ENCODE data around the gene RNF149. TPM values are rescaled to one million over a fixed set of nuclear protein-coding genes. Genes with fewer than 3 reads are reported as not detected.

RNF149 gene, protein sequence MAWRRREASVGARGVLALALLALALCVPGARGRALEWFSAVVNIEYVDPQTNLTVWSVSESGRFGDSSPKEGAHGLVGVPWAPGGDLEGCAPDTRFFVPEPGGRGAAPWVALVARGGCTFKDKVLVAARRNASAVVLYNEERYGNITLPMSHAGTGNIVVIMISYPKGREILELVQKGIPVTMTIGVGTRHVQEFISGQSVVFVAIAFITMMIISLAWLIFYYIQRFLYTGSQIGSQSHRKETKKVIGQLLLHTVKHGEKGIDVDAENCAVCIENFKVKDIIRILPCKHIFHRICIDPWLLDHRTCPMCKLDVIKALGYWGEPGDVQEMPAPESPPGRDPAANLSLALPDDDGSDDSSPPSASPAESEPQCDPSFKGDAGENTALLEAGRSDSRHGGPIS
- 89.4 TPM for total RNA-seq

GRCh38 chr2:101308432-101309210 is at the start of gene RNF149:
Gene RNF149, minus strand, starts transcription at chr2:101308701. Its CDS starts 113 bp downstream, at chr2:101308588.
- peak in 1 of 2 donors; percentile 95 for DNase-seq (ENCODE audit: extremely low spot score in 2 of 2)
- Histone ChIP-seq H3K36me3 (no peaks in the 10 kb centered on the region), H3K4me1 (peaks cover 42% of the 10 kb centered on the region), H3K27ac (peak within 1 kb of the TSS; percentile 87), H3K4me3 (peak within 1 kb of the TSS; percentile 65 to 78), H3K9me3 (no peaks in the 10 kb centered on the region), H3K27me3 (no peaks in the 10 kb centered on the region)
- intact Hi-C loops (cut with DNase I): loop anchor here (10.0 kb wide), 1 partner anchor 54 kb away; the partner anchor contains the start of gene CNOT11
- TF ChIP-seq POLR2A (IDR thresholded peaks at IDR 0.05): peak; percentile 72 to 97
- peak in 1 of 2 donors; percentile 93 for TF ChIP-seq POLR2AphosphoS5 (IDR thresholded peaks at IDR 0.05; ENCODE audit: insufficient read depth in 1 of 2, low read depth in 1 of 2)
- TF ChIP-seq, protein P1, sequence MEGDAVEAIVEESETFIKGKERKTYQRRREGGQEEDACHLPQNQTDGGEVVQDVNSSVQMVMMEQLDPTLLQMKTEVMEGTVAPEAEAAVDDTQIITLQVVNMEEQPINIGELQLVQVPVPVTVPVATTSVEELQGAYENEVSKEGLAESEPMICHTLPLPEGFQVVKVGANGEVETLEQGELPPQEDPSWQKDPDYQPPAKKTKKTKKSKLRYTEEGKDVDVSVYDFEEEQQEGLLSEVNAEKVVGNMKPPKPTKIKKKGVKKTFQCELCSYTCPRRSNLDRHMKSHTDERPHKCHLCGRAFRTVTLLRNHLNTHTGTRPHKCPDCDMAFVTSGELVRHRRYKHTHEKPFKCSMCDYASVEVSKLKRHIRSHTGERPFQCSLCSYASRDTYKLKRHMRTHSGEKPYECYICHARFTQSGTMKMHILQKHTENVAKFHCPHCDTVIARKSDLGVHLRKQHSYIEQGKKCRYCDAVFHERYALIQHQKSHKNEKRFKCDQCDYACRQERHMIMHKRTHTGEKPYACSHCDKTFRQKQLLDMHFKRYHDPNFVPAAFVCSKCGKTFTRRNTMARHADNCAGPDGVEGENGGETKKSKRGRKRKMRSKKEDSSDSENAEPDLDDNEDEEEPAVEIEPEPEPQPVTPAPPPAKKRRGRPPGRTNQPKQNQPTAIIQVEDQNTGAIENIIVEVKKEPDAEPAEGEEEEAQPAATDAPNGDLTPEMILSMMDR (IDR thresholded peaks at IDR 0.05): peak in 1 of 3 experiments; percentile 26

GRCh38 chr2:101357376-101357775 is 48.9 kb upstream of the RNF149 start:
- Histone ChIP-seq H3K9me3 (no peaks in the 10 kb centered on the region), H3K4me1 (no peaks in the 10 kb centered on the region), H3K36me3 (no peaks in the 10 kb centered on the region), H3K27ac (no peak overlapping the region), H3K27me3 (no peaks in the 10 kb centered on the region), H3K4me3 (no peak overlapping the region)
- intact Hi-C loops (cut with DNase I): no loop called here
- TF ChIP-seq POLR2A (IDR thresholded peaks at IDR 0.05) (no peak), POLR2AphosphoS5 (IDR thresholded peaks at IDR 0.05; ENCODE audit: insufficient read depth in 1 of 2, low read depth in 1 of 2) (no peak)
- TF ChIP-seq, protein P1 (IDR thresholded peaks at IDR 0.05): no peak
- no peak for DNase-seq (ENCODE audit: extremely low spot score in 2 of 2)

- intact Hi-C loops (cut with DNase I): no loop called here
- H3K4me1 ChIP-seq: no peaks in the 10 kb centered on the region
These were observed 48.0 kb upstream of the RNF149 start for GRCh38 chr2:101356521-101356920.

DNA sequence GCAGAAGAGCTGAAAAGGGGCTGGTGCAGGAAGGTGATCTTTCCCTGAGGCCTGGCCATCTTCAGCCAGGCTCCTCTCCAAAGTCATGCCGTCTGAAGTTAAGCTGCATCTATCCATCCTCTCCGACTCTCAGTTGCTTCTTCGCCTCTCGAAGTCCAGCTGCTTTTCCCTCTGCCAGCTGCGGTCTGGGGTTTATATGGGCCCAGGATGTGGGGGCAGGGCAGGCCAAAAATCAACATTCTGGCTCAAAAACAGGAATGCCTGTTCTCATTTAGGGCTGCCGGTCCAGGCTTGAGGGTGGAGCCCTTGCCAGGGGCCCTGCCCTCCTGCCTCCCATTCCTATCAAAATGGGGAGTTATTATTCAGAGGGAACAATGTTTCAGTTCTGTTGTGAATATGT is 47.6 kb upstream of the RNF149 start:
- intact Hi-C loops (cut with DNase I): no loop called here
- H3K4me1 ChIP-seq: no peaks in the 10 kb centered on the region
- TF ChIP-seq, protein P1 (IDR thresholded peaks at IDR 0.05): no peak
- TF ChIP-seq POLR2A (IDR thresholded peaks at IDR 0.05) (no peak), POLR2AphosphoS5 (IDR thresholded peaks at IDR 0.05; ENCODE audit: insufficient read depth in 1 of 2, low read depth in 1 of 2) (no peak)
- DNase-seq (ENCODE audit: extremely low spot score in 2 of 2): no peak
- no peak overlapping the region for H3K4me3 ChIP-seq
- H3K27ac ChIP-seq: no peak overlapping the region
- H3K9me3 ChIP-seq: no peaks in the 10 kb centered on the region
- no peaks in the 10 kb centered on the region for H3K36me3 ChIP-seq
- no peaks in the 10 kb centered on the region for H3K27me3 ChIP-seq

More at GRCh38 chr2:101356521-101356920, 48.0 kb upstream of the RNF149 start:
- no peak for TF ChIP-seq POLR2A (IDR thresholded peaks at IDR 0.05)
- TF ChIP-seq, protein P1 (IDR thresholded peaks at IDR 0.05): no peak
- no peak for TF ChIP-seq POLR2AphosphoS5 (IDR thresholded peaks at IDR 0.05; ENCODE audit: insufficient read depth in 1 of 2, low read depth in 1 of 2)
- Histone ChIP-seq H3K27ac (no peak overlapping the region), H3K4me3 (no peak overlapping the region), H3K36me3 (no peaks in the 10 kb centered on the region), H3K9me3 (no peaks in the 10 kb centered on the region), H3K27me3 (no peaks in the 10 kb centered on the region)
- no peak for DNase-seq (ENCODE audit: extremely low spot score in 2 of 2)

Data from vagina (tissue), 2 donors.